ENCODE measurements around the gene IER2.

Gene IER2

DNA sequence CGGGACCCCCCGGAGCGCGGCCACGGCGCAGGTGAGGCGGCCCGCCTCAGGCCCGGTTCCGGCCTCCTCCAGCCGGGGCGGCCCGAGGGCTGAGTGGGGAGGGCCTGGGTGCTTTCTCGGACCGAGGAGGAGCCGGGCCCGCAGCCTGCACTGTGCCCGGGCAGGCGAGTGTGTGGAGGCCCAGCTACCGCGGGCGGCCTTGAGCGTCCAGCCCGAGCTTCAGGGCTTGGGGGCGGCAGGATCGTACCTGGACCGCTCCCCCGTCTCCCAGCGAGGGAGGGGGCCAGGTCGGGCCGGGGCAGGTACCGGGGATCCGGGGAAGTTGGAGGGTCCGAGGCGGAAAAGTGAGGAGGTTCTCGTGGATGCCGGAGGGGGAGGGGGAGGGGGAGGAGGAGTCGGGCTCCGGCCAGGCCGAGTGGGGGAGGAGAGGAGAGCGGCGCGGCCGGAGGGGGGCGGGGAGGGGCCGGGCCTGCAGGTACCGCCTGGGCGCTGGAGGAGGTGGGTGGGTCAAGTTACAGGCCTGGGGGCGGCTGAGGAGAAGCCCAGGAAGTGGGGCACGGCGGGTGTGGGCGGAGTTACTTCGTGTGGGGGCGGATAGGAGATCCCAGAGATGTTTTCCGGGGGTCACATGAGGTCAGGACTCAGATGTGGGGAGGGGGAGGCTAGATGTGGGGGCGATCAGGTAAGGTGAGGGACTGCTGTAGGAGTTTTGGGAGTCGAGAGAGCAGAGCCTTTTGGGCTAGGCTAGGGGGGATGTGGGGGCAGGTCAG, 31.6 kb upstream of the IER2 start:
- DNase-seq (ENCODE audit: low spot score), result peak; percentile 10

GRCh38 chr19:13119627-13120026, 30.6 kb upstream of the IER2 start:
- no peak for DNase-seq (ENCODE audit: low spot score)

GRCh38 chr19:13120031-13120430, 30.2 kb upstream of the IER2 start:
- DNase-seq (ENCODE audit: low spot score), result no peak

- no peak for DNase-seq (ENCODE audit: low spot score)
Measured at GRCh38 chr19:13120817-13121216, 29.4 kb upstream of the IER2 start.

DNA sequence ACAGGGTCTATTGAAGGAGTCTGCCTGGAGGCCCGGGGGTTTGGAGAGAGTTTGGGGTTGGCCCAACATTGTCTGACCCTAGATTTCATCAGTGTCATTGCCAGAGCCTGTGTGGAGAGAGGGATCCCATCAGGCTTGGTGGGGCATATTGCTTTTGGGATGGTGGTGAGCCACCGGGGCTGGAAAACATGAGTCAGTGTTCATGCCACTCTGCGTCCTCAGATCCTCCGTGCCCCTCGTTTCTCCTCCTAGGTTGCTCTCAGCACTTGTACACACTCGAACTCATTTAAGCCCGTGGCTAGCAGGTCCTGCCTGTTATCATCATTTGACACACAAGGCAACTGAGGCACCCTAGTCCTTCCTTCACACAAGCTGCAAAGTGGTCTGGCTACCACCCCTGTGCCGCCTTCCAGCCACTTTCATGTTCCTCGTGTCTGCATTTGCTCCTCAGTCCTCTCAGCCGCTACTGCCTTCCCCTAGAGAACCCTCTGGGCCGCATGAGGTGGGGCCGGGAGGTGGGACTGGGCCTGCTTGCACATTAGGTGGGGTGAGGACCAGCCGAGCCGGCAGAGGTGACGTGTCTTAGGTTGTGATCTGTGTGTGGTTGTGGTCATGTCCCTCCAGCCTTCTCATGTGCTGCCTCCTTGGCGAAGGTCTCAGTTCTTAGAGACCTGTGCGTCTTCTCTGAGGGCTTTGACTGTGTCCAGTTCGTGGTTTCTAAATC, 28.5 kb upstream of the IER2 start:
- no peak for DNase-seq (ENCODE audit: low spot score)

- DNase-seq (ENCODE audit: low spot score), result no peak
Measured at GRCh38 chr19:13122275-13122878, 27.8 kb upstream of the IER2 start.

DNA sequence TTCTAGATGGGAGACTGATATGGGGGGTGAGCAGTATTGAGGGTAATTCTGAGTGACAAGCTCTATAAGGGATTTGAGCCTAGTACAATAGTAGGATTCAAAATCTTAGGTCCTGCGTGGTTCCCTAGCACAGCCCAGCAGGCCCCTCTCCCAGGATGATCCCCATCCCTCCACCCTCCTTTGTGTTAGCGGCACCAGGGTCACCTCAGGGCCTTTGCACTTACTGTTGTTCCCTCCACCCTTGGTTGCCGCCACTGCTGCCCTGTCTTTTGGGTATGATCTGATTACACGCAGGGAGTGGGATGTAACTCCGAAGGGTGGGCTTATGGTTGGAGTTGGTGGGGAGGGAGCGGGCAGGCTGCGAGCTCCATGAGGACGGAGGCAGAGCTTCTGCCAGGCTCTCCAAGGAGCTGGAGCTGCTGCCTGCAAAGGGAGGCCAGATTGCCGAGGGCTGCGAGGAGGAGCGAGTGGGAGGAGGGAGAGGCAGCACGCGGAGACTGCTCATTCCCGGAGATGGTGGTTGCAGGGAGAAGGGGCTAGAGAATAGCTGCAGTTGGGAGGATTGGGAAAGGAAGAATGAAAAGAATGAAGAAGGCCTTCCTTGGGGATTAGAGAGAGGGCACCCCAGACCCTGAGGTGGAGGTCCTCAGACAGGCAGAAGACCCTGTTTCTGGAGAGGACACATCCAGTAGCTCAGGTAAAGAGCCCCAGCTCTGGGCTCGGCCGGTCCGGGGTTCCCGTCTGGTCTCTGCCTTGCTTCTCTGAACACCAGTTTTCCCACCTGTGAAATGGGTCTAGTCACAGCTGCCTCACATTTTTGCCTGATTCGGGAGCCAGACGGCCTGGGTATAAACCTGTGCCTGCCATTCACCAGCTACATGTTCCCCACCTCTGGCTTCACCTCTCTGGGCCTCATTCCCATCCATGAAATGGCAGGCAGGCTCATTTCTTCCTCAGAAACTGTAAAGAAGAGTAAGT, 26.9 kb upstream of the IER2 start:
- no peak for DNase-seq (ENCODE audit: low spot score)

DNA sequence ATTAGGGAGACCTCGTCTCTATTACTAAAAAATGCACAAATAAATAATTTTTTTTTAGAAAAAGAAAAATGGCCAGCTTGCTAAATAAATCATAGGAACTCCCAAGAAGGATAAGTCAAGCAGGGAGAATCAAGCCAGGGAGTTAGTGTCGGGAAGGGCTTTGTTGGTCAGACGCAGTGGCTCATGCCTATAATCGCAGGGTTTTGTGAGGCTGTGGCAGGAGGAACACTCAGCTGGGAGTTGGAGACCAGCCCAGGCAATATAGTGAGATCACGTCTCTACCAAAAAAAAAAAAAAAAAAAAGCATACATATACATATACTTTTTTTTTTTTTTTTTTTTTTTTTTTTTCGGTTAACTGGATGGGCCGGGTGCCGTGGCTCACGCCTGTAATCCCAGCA, 23.2 kb upstream of the IER2 start:
- no peak for DNase-seq (ENCODE audit: low spot score)

- no peak for DNase-seq (ENCODE audit: low spot score)
Measured at GRCh38 chr19:13127811-13128575, 22.2 kb upstream of the IER2 start.

DNA sequence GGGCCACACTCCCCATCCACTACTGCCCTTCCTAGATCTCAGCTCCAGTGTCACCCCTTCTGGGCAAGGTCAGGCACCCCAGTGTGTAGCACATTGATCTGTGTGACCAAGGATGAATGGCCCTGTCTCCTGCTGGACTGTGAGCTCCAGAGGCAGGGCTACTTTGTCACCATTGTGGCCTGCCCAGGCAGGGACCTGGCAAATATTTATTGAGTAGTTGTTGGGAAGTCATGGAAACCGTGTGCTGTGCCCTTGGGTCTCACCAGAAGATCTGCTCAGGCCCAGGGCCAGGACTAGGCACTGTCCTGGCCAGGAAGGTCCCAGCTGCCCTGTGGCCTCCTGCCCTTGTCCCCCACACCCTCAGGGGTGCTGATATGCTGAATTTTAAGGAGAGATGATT, 21.6 kb upstream of the IER2 start:
- DNase-seq (ENCODE audit: low spot score), result no peak

GRCh38 chr19:13129384-13129783, 20.8 kb upstream of the IER2 start:
- no peak for DNase-seq (ENCODE audit: low spot score)

DNA sequence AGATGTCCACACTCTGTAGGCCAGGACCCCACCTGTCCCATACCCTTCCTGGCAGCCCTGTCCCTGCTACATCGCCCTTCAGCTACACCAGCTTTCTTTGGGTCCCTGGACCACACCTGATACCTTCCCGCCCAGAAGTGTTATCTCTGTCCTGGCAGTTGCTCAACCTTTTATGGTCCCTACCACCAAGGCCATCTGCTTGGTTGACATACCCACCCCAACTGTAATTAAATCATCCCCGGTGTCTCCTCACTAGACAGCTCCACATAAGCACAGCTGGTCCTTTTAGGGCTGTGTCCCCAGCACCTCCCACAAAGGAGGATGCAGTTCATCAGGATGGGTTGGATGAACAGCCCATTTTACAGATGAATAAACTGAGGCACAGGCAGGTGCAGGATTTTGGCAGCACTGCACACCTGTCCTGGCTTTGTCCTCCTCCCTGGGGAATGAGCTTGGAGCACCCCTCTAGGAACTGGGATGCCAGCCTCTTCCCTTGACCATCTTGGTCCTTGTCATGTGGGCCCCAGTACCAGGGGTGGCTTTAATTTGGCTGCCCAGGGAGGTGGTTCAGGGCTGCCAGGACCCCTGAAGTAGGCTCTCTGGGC, 19.2 kb upstream of the IER2 start:
- DNase-seq (ENCODE audit: low spot score), result no peak

GRCh38 chr19:13132471-13133180, 17.6 kb upstream of the IER2 start:
- DNase-seq (ENCODE audit: low spot score), result no peak

DNA sequence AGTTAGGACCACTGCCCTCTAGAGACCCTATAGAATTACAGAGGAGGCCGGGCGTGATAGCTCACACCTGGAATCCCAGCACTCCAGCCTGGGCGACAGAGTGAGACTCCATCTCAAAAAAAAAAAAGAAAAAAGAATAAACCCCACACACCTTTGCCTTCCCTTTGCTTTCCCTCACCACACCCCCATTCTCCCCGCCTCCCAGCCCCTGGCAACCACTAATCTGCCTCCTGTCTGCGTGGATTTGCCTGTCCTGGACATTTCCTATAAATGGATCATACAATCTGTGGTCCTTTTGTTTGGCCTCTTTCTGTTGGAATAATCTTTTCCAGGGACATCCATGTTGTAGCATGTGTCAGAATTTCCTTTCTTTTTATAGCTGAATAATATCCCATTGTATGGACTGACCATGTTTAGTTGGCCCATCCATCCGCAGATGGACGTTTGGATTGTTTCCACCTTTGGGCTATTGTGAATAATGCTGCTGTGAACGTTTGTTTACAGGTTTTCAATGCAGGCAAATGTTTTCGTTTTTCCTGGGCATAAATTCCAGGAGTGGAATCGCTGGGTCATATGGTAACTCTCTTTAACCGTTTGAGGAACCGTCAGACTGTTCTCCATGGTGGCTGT, 16.9 kb upstream of the IER2 start:
- DNase-seq (ENCODE audit: low spot score), result no peak

GRCh38 chr19:13134626-13135025, 15.6 kb upstream of the IER2 start:
- DNase-seq (ENCODE audit: low spot score), result no peak

DNA sequence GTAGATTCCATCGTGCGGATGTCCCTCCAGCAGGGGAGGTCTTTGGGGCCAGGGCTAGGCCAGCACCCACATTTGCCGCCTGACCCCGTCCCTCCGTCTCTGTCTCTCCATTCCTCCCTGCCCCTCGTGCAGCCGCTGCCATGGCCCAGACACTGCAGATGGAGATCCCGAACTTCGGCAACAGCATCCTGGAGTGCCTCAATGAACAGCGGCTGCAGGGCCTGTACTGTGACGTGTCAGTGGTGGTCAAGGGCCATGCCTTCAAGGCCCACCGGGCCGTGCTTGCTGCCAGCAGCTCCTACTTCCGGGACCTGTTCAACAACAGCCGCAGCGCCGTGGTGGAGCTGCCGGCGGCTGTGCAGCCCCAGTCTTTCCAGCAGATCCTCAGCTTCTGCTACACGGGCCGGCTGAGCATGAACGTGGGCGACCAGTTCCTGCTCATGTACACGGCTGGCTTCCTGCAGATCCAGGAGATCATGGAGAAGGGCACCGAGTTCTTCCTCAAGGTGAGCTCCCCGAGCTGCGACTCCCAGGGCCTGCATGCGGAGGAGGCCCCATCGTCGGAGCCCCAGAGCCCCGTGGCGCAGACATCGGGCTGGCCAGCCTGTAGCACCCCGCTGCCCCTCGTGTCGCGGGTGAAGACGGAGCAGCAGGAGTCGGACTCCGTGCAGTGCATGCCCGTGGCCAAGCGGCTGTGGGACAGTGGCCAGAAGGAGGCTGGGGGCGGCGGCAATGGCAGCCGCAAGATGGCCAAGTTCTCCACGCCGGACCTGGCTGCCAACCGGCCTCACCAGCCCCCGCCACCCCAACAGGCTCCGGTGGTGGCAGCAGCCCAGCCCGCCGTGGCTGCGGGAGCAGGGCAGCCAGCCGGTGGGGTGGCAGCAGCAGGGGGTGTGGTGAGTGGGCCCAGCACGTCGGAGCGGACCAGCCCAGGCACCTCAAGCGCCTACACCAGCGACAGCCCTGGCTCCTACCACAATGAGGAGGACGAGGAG, 14.8 kb upstream of the IER2 start:
- DNase-seq (ENCODE audit: low spot score), result no peak

DNA sequence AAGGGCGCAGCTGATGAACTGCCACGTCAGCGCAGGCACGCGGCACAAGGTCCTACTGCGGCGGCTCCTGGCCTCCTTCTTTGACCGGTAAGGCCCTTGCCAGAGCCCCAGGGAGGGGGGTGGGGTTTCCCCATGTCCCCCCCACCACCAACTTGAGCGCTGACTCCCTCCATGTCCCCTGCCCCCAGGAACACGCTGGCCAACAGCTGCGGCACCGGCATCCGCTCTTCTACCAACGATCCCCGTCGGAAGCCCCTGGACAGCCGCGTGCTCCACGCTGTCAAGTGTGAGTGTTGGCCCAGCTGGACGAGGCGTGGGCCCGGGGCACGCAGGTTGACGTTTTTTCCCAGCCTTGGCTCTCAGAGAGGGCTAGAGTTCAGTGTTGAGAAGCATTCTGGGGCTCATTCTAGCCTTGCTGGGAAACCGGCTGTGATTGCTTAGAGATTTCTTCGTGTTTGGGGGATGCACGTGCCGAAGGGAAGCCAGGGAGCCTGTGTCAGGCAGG, 12.9 kb upstream of the IER2 start:
- no peak for DNase-seq (ENCODE audit: low spot score)

DNA sequence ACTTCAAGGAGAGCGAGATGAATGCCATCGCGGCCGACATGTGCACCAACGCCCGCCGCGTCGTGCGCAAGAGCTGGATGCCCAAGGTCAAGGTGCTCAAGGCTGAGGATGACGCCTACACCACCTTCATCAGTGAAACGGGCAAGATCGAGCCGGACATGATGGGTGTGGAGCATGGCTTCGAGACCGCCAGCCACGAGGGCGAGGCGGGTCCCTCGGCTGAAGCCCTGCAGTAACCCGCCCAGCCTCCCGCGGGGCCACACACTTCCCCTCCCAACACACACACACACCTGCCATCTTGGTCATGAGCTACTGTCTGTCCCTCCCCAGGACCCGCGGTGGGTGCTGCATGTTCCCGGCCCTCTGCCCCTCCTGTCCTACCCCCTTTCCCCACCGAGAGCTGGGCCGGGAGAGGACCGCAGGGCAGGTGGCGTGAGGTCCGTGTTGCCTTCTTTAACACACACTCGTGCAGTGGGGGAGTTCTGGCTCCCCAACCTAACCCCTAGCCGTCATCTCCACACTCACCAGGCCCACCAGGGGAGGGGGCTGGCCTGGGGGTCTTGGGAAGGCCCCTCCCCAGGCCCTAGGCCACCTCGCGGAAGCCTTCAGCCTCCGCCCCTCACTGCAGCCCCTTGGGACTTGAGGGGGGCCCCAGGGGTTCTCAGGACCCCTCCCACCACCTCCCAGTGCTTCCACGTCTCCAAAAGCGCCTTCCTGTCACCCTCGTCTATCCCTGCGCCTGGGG, 11.9 kb upstream of the IER2 start:
- DNase-seq (ENCODE audit: low spot score), result no peak
